Measurements from ENCODE around the gene DAB2IP. TPM values are rescaled to one million over a fixed set of nuclear protein-coding genes. Genes with fewer than 3 reads are reported as not detected.

DAB2IP gene
- polyA plus RNA-seq, 1 donor (not counting 4 experiments of a cell fraction or from before 2014, with no cell fraction given): 28.6 TPM

- FAIRE-seq: no peak
- dilution Hi-C loops (cut with MboI; ENCODE audit: extremely low pct_ligation_motif_present, low sequenced_read_pairs): no loop called here
- H3K27ac ChIP-seq (ENCODE audit: control insufficient read depth, insufficient read depth, low read length): no peak overlapping the region
Observed at GRCh38 chr9:121802753-121803152, 151.3 kb downstream of the DAB2IP start.

GRCh38 chr9:121807069-121807822 lies 155.8 kb downstream of the DAB2IP start:
- FAIRE-seq (no peak), DNase-seq (ENCODE audit: low read depth, low spot score) (no peak)
- no peak overlapping the region for H2AFZ ChIP-seq (ENCODE audit: control insufficient read depth, low read length)
- H3K27me3 ChIP-seq (ENCODE audit: control insufficient read depth, extremely low read depth, insufficient read depth, low read length): no peaks in the 10 kb centered on the region
- no peaks in the 10 kb centered on the region for H3K9me3 ChIP-seq (ENCODE audit: control insufficient read depth, low read depth, low read length)
- no peaks in the 10 kb centered on the region for H3K9me1 ChIP-seq (ENCODE audit: control insufficient read depth, extremely low read depth, insufficient read depth, low read length)
- H3K4me3 ChIP-seq (ENCODE audit: control insufficient read depth in 2 of 3, extremely low read depth in 1 of 3, insufficient read depth in 2 of 3, low read depth in 1 of 3, low read length in 3 of 3): no peak overlapping the region
- no peaks in the 10 kb centered on the region for H4K20me1 ChIP-seq (ENCODE audit: control insufficient read depth, extremely low read depth, insufficient read depth, low read length)
- no peak overlapping the region for H3K9ac ChIP-seq (ENCODE audit: control insufficient read depth, extremely low read depth, insufficient read depth, low read length)
- H3K36me3 ChIP-seq (ENCODE audit: control insufficient read depth in 2 of 2, extremely low read depth in 1 of 2, insufficient read depth in 2 of 2, low read length in 2 of 2): no peaks in the 10 kb centered on the region
- dilution Hi-C loops (cut with MboI; ENCODE audit: extremely low pct_ligation_motif_present, low sequenced_read_pairs): no loop called here
- no peaks in the 10 kb centered on the region for H3K4me1 ChIP-seq (ENCODE audit: control insufficient read depth, extremely low read depth, insufficient read depth, low read length)
- H3K4me2 ChIP-seq (ENCODE audit: control insufficient read depth, extremely low read depth, insufficient read depth, low read depth, low read length): no peak overlapping the region
- no peak overlapping the region for H3K27ac ChIP-seq (ENCODE audit: control insufficient read depth, insufficient read depth, low read length)
- no peaks in the 10 kb centered on the region for H3K79me2 ChIP-seq (ENCODE audit: control insufficient read depth, insufficient read depth, low read length)
- no peak for TF ChIP-seq EZH2 (IDR thresholded peaks at IDR 0.05; ENCODE audit: low read length)
- TF ChIP-seq CTCF (optimal IDR thresholded peaks at IDR 0.05 in 1 of 3, IDR thresholded peaks at IDR 0.05 in 1 of 3, conservative IDR thresholded peaks at IDR 0.05 in 1 of 3; ENCODE audit: extremely low read depth in 1 of 3, insufficient read depth in 2 of 3, low read length in 3 of 3): no peak

More at GRCh38 chr9:121802753-121803152, 151.3 kb downstream of the DAB2IP start:
- H3K9me1 ChIP-seq (ENCODE audit: control insufficient read depth, extremely low read depth, insufficient read depth, low read length): no peaks in the 10 kb centered on the region
- H3K27me3 ChIP-seq (ENCODE audit: control insufficient read depth, extremely low read depth, insufficient read depth, low read length): no peaks in the 10 kb centered on the region
- H3K4me1 ChIP-seq (ENCODE audit: control insufficient read depth, extremely low read depth, insufficient read depth, low read length): no peaks in the 10 kb centered on the region
- DNase-seq (ENCODE audit: low read depth, low spot score): no peak
- H3K36me3 ChIP-seq (ENCODE audit: control insufficient read depth in 2 of 2, extremely low read depth in 1 of 2, insufficient read depth in 2 of 2, low read length in 2 of 2): no peaks in the 10 kb centered on the region
- no peak overlapping the region for H3K4me2 ChIP-seq (ENCODE audit: control insufficient read depth, extremely low read depth, insufficient read depth, low read depth, low read length)
- TF ChIP-seq EZH2 (IDR thresholded peaks at IDR 0.05; ENCODE audit: low read length) (no peak), CTCF (optimal IDR thresholded peaks at IDR 0.05 in 1 of 3, IDR thresholded peaks at IDR 0.05 in 1 of 3, conservative IDR thresholded peaks at IDR 0.05 in 1 of 3; ENCODE audit: extremely low read depth in 1 of 3, insufficient read depth in 2 of 3, low read length in 3 of 3) (no peak)
- H4K20me1 ChIP-seq (ENCODE audit: control insufficient read depth, extremely low read depth, insufficient read depth, low read length): no peaks in the 10 kb centered on the region
- no peaks in the 10 kb centered on the region for H3K9me3 ChIP-seq (ENCODE audit: control insufficient read depth, low read depth, low read length)
- H2AFZ ChIP-seq (ENCODE audit: control insufficient read depth, low read length): no peak overlapping the region
- H3K79me2 ChIP-seq (ENCODE audit: control insufficient read depth, insufficient read depth, low read length): no peaks in the 10 kb centered on the region
- no peak overlapping the region for H3K4me3 ChIP-seq (ENCODE audit: control insufficient read depth in 2 of 3, extremely low read depth in 1 of 3, insufficient read depth in 2 of 3, low read depth in 1 of 3, low read length in 3 of 3)
- no peak overlapping the region for H3K9ac ChIP-seq (ENCODE audit: control insufficient read depth, extremely low read depth, insufficient read depth, low read length)
